Fibroblast of lung (primary cell): Measurements from ENCODE around the gene RACGAP1. TPM values are rescaled to one million over a fixed set of nuclear protein-coding genes. Genes with fewer than 3 reads are reported as not detected.
A peak's percentile ranks its signal among the peaks of the same experiment; 100 is the strongest.

Experiments used
- DNase-seq, 2 donors: peaks; one replicate each; pipeline versions ENCODE4 v3.0.0 to v3.0.0-alpha.2; 2010; ENCODE audit warnings: low read depth in 2 of 2
- H2AFZ ChIP-seq: 2 replicates; pipeline ENCODE4 v1.5.1; 2012; ENCODE audit warnings: low read length, control low read depth, inconsistent platforms
- H3K27ac ChIP-seq: 2 replicates; pipeline ENCODE4 v1.5.1; 2011; ENCODE audit warnings: low read length, control low read depth; ENCODE audit not compliant: insufficient read depth
- H3K27me3 ChIP-seq: 2 replicates; pipeline ENCODE4 v1.5.1; 2011; ENCODE audit warnings: mild to moderate bottlenecking, low read length; ENCODE audit not compliant: control insufficient read depth, insufficient read depth
- H3K36me3 ChIP-seq: 2 replicates; pipeline ENCODE4 v1.5.1; 2011; ENCODE audit warnings: low read length; ENCODE audit not compliant: control insufficient read depth, insufficient read depth
- H3K4me1 ChIP-seq: 2 replicates; pipeline ENCODE4 v1.5.1; 2011; ENCODE audit warnings: low read length; ENCODE audit not compliant: control insufficient read depth, insufficient read depth; ENCODE audit errors: extremely low read depth
- H3K4me2 ChIP-seq: 2 replicates; pipeline ENCODE4 v1.5.1; 2011; ENCODE audit warnings: low read length, control low read depth; ENCODE audit not compliant: insufficient read depth; ENCODE audit errors: extremely low read depth
- H3K4me3 ChIP-seq, 4 experiments: fragments of 200-600 bp in 1 of 4; sonication (generic) in 1 of 4; replicated peaks in 1 of 4; 2 replicates each; pipeline ENCODE4 v1.5.1; 2011 to 2016; ENCODE audit warnings: low read length in 4 of 4, low read depth in 3 of 4, mild to moderate bottlenecking in 3 of 4, control low read depth in 2 of 4, inconsistent platforms in 1 of 4, mixed read lengths in 1 of 4; ENCODE audit not compliant: insufficient read depth in 1 of 4; ENCODE audit errors: control extremely low read depth in 1 of 4
- H3K79me2 ChIP-seq: 2 replicates; pipeline ENCODE4 v1.5.1; 2012; ENCODE audit warnings: mild to moderate bottlenecking, low read length, inconsistent platforms; ENCODE audit not compliant: control insufficient read depth, insufficient read depth
- H3K9ac ChIP-seq: 2 replicates; pipeline ENCODE4 v1.5.1; 2011; ENCODE audit warnings: mild to moderate bottlenecking, low read length, control low read depth; ENCODE audit not compliant: insufficient read depth
- H3K9me3 ChIP-seq: 2 replicates; pipeline ENCODE4 v1.5.1; 2012; ENCODE audit warnings: low read depth, low read length; ENCODE audit not compliant: control insufficient read depth, insufficient read depth
- H4K20me1 ChIP-seq: 2 replicates; pipeline ENCODE4 v1.5.1; 2011; ENCODE audit warnings: low read length; ENCODE audit not compliant: control insufficient read depth, insufficient read depth; ENCODE audit errors: extremely low read depth
- EZH2 ChIP-seq: IDR thresholded peaks from 2 replicates; pipeline ENCODE4 v1.5.1; 2012; ENCODE audit warnings: low read length, control low read depth, mild to moderate bottlenecking; ENCODE audit errors: missing control alignments
- polyA plus RNA-seq, 2 donors: library from polyadenylated mRNA; depleted of rRNA in 1 of 2; stranded (reverse) in 1 of 2; unstranded in 1 of 2; fragments of >200 nt; gene quantifications; 2 replicates each; pipeline ENCODE4 v1.2.1, GENCODE V29; 2011 to 2012; ENCODE audit warnings: missing spikeins in 1 of 2
- total RNA-seq: library from RNA; depleted of rRNA; stranded (reverse); fragments of >200 nt; gene quantifications from 2 replicates; pipeline ENCODE4 v1.2.1, GENCODE V29; 2014
- TF ChIP-seq, protein P1 (sequence below), 2 donors: IDR thresholded peaks in 1 of 2; conservative IDR thresholded peaks in 1 of 2; 1 replicate in 1 of 2; 2 replicates in 1 of 2; pipeline ENCODE4 v1.5.1; 2011 to 2012; ENCODE audit warnings: low read length in 2 of 2, control low read depth in 1 of 2, inconsistent platforms in 1 of 2, low read depth in 1 of 2, mild to moderate bottlenecking in 1 of 2

RACGAP1 gene
- total and polyA plus RNA-seq, 2 donors (not counting 1 experiment from before 2014, with no cell fraction given), result 22.9 to 38.1 TPM

DNA sequence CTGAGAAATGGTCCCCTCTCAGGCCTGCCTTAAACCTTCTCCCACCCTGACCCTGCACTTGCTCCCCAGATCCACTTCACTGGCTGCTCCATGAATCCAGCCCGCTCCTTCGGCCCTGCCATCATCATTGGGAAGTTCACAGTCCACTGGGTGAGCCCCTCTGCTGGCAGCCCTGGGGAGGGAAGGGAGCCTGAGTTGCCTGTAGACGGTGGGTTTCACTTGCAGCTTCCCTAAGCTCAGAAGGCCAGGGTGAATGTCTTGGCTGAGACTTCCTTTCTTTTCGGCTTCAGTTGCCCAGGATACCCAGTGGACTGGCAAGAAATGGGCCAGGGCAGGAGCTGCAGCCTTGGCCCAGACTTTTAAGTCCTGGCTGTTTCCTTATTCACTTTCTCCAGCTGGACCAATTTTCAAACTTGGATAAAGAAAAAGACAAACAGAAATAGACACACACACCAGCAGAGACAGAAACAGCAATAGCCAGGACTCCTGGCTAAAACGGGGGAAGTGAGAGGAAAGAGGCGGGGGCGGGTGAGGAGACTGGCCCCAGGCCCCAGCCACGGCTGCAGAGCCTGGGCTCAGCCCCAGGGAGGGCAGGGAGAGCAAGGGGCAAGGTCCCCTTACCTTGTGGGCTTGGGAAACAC, 50.5 kb downstream of the RACGAP1 start:
- peaks cover 17% of the 10 kb centered on the region for H3K27me3 ChIP-seq
- H3K27ac ChIP-seq, result no peak overlapping the region
- peak overlapping the region; percentile 35 for H3K4me2 ChIP-seq
- H4K20me1 ChIP-seq, result no peaks in the 10 kb centered on the region
- H3K9ac ChIP-seq, result no peak overlapping the region
- H3K4me1 ChIP-seq, result no peaks in the 10 kb centered on the region
- H3K79me2 ChIP-seq, result no peaks in the 10 kb centered on the region
- no peaks in the 10 kb centered on the region for H3K9me3 ChIP-seq
- H3K4me3 ChIP-seq, result no peak overlapping the region
- no peaks in the 10 kb centered on the region for H3K36me3 ChIP-seq
- DNase-seq, result no peak
- no peak for TF ChIP-seq EZH2
- TF ChIP-seq, protein P1, sequence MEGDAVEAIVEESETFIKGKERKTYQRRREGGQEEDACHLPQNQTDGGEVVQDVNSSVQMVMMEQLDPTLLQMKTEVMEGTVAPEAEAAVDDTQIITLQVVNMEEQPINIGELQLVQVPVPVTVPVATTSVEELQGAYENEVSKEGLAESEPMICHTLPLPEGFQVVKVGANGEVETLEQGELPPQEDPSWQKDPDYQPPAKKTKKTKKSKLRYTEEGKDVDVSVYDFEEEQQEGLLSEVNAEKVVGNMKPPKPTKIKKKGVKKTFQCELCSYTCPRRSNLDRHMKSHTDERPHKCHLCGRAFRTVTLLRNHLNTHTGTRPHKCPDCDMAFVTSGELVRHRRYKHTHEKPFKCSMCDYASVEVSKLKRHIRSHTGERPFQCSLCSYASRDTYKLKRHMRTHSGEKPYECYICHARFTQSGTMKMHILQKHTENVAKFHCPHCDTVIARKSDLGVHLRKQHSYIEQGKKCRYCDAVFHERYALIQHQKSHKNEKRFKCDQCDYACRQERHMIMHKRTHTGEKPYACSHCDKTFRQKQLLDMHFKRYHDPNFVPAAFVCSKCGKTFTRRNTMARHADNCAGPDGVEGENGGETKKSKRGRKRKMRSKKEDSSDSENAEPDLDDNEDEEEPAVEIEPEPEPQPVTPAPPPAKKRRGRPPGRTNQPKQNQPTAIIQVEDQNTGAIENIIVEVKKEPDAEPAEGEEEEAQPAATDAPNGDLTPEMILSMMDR (conservative IDR thresholded peaks at IDR 0.05 in 1 of 2, IDR thresholded peaks at IDR 0.05 in 1 of 2; ENCODE audit: low read depth in 1 of 2, low read length in 2 of 2), result no peak
- H2AFZ ChIP-seq, result peak overlapping the region; percentile 16

DNA sequence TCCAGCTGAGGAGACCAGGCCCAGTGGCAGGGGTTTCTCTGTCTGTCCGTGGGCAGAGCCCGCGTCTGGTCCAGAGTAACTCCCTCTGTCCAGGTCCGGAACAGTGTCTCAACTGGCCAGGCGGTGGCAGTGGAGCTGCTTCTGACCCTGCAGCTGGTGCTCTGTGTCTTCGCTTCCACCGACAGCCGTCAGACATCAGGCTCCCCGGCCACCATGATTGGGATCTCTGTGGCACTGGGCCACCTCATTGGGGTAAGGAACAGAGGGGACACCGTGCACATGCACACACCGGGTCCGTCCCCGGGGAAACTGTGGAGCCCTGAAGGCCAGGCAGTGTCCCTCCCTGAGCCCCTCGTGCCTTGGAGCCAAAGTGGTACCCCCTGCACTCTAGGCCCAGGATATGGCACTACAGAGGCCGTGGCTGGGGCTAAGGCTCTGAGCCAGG, 51.0 kb downstream of the RACGAP1 start:
- TF ChIP-seq, protein P1 (conservative IDR thresholded peaks at IDR 0.05 in 1 of 2, IDR thresholded peaks at IDR 0.05 in 1 of 2; ENCODE audit: low read depth in 1 of 2, low read length in 2 of 2), result peak; percentile 61 to 77
- no peak for TF ChIP-seq EZH2
- H2AFZ ChIP-seq, result no peak overlapping the region
- peak; percentile 51 to 78 for DNase-seq
- H3K9me3 ChIP-seq, result no peaks in the 10 kb centered on the region
- no peaks in the 10 kb centered on the region for H4K20me1 ChIP-seq
- H3K9ac ChIP-seq, result no peak overlapping the region
- no peak overlapping the region for H3K4me3 ChIP-seq
- H3K4me2 ChIP-seq, result peak overlapping the region; percentile 56
- no peak overlapping the region for H3K27ac ChIP-seq
- H3K4me1 ChIP-seq, result no peaks in the 10 kb centered on the region
- H3K79me2 ChIP-seq, result no peaks in the 10 kb centered on the region
- peaks cover 22% of the 10 kb centered on the region for H3K27me3 ChIP-seq
- H3K36me3 ChIP-seq, result no peaks in the 10 kb centered on the region

DNA sequence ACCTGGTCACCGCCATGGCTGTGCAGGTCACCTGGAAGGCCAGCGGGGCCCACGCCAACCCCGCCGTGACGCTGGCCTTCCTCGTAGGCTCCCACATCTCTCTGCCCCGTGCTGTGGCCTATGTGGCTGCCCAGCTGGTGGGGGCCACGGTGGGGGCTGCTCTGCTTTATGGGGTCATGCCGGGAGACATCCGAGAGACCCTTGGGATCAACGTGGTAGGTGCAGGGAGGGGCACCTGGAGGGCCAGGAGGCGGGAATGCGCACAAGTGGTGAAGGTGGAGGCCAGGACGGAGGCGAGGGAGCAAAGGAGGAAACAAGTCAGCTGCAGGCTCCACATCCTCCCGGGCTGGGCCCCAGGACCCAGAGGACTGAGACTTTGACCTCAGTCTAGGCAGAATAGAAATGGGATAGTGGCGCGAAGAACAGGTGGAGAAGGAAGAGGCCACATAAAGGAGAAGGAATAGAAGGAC, 51.9 kb downstream of the RACGAP1 start:
- no peak overlapping the region for H3K27ac ChIP-seq
- H3K79me2 ChIP-seq, result no peaks in the 10 kb centered on the region
- H3K9me3 ChIP-seq, result no peaks in the 10 kb centered on the region
- peaks cover 27% of the 10 kb centered on the region for H3K27me3 ChIP-seq
- no peaks in the 10 kb centered on the region for H3K36me3 ChIP-seq
- H2AFZ ChIP-seq, result no peak overlapping the region
- H4K20me1 ChIP-seq, result no peaks in the 10 kb centered on the region
- H3K4me3 ChIP-seq, result no peak overlapping the region
- H3K9ac ChIP-seq, result no peak overlapping the region
- no peak for DNase-seq
- TF ChIP-seq, protein P1 (conservative IDR thresholded peaks at IDR 0.05 in 1 of 2, IDR thresholded peaks at IDR 0.05 in 1 of 2; ENCODE audit: low read depth in 1 of 2, low read length in 2 of 2), result no peak
- TF ChIP-seq EZH2, result no peak
- no peaks in the 10 kb centered on the region for H3K4me1 ChIP-seq
- no peak overlapping the region for H3K4me2 ChIP-seq
